ENCODE measurements around the gene PRRT1B. TPM values are rescaled to one million over a fixed set of nuclear protein-coding genes. Genes with fewer than 3 reads are reported as not detected.

Gene PRRT1B
- polyA plus RNA-seq, 4 donors: 0.23 to 2.4 (median 0.78) TPM

DNA sequence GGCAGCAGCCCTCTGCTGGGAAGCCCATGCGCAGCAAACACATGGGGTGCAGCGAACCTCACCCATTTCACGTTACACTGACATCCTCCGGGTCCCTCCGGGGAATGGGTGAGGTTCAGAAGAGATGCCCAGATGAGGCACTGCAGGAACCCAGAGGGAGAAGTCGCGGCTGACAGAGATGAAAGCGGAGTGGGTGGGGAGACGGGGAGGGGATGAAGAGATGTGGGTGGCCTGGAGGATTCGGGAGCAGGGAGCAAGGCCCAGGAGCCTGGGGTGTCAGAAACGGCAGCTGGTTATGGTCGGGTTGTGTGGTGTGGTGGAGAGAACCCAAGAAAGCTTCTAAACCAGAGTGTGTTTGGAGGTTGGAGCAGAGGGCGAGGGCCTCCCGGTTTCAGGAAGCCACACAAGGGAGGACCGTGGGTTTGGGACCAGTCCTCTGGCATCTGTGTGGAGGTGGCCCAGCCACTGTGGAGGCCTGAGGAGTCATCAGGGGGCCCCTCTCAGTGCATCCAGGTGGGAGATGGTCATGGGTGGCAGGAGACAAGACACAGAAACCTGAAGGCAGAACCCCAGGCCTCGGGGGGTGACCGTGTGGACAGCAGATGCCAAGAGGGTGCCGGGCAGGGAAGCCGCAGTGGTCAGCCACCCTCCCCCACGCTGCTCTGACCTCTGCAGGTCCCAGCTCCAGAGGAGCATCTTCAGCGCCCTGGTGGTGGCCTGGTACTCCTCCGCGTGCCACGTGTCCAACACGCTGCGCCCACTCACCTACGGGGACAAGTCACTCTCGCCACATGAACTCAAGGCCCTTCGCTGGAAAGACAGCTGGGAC lies 22.9 kb upstream of the PRRT1B start:
- DNase-seq (ENCODE audit: low read depth in 4 of 4, low spot score in 3 of 4): no peak

DNA sequence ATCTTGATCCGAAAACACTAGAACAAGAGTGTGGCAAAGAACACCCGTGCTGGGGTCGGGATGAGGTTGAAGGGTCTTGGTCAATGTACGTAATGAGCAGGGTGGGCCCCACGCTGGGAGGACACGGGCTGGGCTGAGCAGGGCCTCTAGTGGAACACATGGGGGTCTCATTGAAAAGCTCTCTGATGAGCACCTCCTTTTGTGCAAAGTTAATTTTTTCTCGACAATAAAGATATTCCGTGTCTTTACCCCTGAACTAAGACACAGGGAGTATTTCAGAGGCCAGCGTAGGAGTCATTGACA lies 22.3 kb upstream of the PRRT1B start:
- DNase-seq (ENCODE audit: low read depth in 4 of 4, low spot score in 3 of 4): no peak

DNA sequence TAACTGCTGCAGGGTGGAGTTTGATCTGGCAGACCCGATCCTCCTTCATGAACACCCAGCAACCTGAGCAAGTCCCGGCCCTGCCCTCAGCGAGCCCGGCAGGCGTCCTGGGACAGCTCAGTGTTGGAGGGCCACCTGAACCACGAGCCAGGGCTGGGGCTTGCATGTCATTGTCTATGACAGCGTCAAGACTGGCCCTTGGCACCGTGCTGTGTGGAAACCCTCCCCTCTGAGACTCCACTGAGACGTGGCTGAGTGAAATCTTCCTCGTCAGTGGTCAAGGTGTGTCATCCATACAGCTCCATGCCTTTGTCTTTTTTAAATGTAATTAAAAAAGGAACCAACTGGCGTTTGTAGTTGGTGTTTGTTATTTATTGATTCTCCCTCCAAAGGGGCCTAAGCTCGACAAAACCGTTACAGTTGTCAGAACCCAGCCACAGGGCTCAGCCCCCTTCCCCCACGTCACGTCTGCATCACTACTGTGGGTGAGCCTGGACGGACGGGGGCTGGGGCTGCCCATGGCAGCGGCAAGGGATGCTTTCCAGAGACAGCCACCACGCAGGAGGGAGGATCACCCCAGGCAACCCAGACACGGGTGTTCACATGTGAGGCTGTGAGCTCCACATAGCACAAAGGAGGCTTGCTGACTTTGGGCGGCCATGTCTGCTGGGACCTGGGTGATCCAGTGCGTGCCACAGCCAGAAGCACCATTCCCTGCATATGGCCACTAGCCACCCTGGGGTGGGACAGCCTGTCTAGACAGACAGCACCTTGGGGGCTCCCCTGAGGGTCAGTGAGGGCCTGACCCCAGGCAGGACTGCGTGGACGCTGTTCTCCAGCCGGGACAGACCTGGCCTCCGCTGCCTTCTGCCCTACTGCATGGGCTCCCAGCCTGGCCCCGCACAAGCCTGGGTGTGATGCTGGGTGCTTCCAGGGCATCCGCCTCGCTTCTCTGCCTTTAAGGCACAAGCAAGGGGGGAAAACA lies 21.6 kb upstream of the PRRT1B start:
- DNase-seq (ENCODE audit: low read depth in 4 of 4, low spot score in 3 of 4): no peak

DNA sequence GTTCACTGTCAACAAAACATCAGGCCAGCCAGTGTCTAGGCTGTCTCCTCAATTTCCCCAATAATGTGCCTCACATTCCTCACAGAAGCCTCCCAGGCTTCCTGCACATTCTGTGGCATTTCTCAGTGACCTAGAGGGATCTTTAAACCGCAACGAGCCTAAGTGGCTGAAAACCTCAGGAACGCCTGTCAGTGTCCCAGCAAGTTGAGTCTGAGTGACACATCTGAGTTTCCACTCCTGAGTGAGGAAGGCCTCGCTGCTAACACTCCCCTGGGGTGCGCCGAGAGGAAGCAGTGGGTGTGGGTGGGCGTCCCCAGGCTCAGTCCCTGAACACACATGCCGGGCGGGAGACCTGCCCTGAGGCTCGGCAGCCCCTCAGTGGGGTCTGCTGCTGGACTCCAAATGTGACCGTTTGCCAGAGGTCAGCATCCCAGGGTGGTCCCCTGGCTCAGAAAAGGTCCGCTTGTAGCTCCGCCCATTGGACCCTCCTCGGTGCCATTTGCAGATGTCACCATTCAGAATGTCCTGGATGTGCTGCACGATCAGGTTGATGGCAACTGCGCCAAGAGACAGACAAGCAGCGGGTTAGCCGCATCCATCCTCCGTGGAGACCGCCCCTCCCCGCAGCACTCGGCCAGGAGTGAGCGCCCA lies 20.5 kb upstream of the PRRT1B start:
- no peak for DNase-seq (ENCODE audit: low read depth in 4 of 4, low spot score in 3 of 4)

DNA sequence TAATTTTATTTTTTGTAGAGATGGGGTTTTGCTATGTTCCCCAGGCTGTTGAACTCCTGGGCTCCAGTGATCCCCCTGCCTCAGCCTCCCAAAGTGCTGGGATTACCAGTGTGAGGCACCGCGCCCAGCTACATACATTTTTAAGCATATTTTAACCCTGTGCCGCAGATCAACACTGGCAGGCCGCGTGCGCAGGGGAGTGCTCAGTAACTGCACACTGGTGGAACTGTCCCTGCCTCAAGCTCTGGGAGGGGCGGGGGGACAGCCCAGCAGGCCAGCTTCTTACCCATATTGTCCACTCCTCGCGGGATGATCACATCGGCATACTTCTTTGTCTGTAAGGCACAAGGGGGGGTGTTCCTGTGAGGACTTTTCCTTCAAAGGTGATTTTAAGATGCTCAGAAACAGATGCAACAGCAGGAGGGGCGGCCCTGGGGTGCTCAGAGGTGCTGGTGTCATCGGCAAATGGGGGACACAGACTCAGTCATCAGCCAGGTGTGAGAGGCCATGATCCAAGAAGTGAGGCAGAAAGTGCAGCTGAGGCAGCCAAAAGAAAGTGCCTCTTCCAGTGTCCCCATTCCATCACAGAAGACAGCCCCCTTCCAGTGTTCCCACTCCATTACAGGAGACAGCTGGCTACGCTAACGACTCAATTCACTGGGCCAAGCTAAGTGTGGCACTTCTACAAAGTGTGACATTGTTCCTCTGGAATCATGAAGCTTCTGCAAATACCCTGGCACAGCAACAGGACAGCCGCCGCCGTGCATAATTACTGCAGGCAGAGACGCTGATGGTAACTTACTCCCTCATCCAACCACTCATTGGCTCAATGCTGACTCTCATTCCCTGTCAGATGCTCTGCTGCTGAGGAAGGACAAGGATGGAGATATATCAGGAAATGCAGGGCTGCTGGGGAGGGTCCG lies 19.4 kb upstream of the PRRT1B start:
- DNase-seq (ENCODE audit: low read depth in 4 of 4, low spot score in 3 of 4): no peak

DNA sequence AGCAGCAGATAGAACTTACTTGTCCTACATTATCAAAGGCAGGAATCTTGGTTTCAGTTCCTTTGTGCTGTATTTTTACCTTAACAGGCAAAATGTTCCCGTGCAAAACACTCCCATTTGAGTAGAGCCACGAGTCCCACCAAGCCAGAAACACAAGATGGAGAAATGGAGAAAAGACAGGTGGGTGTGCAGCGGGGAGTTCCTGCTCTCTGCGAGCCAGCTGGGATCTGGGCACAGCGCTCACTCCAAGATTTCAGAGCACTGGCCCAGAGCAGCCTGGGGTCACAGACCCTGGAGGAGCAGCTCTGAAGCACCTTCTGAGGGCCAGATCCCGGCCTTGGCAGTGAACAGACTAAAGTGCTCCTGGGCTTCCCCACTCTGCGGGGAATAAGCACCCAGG lies 17.1 kb upstream of the PRRT1B start:
- DNase-seq (ENCODE audit: low read depth in 4 of 4, low spot score in 3 of 4): no peak

DNA sequence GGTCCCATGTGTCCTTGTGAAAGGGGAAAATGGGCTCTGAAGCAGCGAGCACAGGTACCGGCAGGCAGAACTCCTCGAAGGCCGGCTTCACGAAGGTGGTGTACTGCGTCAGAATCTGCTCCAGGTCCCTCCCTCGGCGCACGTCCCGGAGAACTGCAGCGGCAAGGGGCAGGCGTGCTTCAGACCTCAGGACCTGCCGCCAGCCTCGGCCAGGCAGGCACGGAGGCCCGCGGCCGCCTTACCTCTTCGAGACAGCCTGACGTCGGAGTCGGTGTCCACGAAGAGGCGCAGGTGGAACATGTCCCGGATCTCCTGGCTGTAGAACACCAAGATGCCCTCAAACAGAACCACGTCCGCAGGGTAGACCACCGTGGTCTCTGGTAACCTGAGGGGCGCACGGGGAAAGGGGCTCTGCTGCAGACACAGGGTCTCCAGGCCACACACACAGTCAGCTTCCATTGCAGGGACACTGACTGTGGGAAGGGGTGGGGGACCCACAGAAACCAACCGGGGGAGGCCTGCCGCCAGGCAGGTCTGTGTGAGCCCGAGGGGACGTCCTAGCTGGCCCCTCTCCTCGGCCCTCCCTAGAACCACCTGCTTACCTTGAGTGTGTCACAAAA lies 16.3 kb upstream of the PRRT1B start:
- DNase-seq (ENCODE audit: low read depth in 4 of 4, low spot score in 3 of 4): no peak

DNA sequence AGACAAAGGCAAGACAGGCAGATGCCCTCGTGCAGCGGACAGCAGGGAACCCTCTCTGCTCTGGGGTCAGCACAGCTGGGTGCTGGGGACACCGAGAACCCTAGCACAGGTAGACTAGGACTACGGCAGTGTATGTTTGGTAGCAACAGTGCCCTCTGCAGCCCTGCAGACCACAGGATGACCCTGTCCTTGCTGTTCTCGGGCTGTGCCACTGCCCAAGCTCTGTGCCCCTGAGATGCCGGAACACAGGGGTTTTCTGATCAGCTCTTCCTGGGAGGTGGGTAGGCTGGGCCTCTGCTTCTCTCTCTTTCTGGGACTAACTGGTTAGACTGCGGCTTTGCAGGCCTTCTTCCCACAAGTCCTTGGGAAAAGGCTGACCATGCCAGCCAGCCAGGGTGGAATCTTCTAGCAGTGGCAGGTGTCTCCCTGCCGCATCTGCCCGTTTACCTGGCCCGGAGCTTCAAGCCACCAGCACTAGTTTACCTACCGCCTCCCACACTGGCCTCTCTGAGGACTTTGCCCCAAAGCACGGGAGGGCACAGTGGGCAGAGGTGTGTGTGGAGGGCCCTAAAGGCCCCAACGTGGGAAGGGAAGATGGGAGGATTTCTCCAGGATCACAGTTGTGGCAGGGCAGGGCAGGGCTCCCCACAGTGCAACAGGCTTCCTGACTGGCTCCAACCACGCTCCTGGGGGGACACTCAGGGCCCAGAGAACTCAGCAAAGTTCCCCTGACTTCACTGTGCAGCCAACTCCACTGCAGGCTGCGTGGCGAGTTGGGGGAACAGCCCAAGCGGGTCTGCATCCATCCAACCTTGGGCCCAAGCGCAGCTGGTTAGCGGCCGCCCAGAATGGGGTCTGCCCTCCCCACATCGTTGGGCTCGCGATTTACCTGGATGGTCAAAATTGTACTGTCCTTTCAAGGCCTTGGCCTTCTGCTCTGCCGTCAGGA lies 15.5 kb upstream of the PRRT1B start:
- DNase-seq (ENCODE audit: low read depth in 4 of 4, low spot score in 3 of 4): no peak

DNA sequence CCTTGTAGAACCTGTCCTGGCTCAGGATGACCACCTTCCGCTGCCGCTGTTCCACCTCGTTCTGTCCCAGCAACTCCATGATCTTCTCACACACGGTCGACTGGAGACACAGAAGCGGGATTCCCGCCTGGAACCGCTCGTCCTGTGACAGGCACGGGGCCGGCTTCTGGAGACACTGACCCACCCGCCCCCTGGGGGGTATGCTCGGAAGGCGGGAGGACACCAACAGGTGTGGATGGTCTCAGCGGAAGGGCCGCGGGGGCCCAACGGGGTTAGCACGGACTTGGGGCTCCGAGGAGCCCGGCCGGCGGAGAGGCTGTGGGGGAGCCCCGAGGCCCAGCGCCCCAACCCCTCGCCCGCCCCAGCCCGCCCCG lies 14.8 kb upstream of the PRRT1B start:
- DNase-seq (ENCODE audit: low read depth in 4 of 4, low spot score in 3 of 4): no peak

DNA sequence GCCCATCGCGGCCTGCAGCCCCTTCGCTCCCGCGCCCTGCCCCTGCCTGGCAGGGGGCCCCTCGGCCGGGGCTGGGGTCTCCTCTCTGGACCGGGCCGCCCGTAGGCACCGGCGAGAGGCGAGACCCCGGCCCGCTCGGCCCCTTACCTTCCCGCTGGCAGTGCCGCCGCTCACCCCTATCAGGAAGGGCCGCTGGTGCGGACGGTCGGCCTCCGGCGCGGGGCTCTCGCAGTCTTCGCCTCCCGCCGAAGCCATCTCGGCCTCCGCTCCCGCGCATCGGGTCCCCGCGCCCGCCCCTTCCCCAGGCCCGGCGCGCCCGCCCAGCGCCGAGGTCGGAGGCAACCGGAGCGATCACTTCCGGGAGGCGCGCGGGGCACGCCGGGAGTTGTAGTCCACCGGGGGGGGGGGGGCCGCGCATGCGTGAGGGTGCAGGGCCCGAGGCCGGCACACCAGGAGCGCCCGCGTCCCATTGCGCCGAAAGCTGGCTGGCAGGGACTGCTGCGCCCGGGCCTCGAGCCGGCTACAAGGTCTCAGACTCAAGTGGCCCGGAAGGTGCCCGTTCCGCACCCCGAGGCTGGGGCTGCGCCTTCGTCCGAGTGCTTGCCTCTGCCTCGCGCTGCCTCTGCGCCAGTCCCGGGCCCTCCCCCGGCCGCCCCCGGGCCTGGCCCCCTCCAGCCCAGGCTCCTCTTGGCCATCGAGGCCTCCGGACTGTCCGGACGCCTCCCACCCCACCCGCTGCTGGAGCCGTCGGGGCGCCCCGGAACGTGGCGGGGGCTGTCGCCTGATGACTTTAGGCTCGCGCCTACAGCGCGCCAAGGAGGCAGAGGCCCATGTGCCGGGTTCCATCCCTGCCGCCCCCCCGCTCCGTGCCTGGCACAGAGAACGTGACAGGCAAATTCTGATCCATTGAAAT lies 14.1 kb upstream of the PRRT1B start, which contains the start of gene UCK1:
Gene UCK1, minus strand, starts transcription at position 344 of the 913 bp plus-strand sequence. Its CDS starts 89 bp downstream, at position 255.
- DNase-seq (ENCODE audit: low read depth in 4 of 4, low spot score in 3 of 4): peak in 3 of 4 donors; percentile 65 to 70 (median 65)

DNA sequence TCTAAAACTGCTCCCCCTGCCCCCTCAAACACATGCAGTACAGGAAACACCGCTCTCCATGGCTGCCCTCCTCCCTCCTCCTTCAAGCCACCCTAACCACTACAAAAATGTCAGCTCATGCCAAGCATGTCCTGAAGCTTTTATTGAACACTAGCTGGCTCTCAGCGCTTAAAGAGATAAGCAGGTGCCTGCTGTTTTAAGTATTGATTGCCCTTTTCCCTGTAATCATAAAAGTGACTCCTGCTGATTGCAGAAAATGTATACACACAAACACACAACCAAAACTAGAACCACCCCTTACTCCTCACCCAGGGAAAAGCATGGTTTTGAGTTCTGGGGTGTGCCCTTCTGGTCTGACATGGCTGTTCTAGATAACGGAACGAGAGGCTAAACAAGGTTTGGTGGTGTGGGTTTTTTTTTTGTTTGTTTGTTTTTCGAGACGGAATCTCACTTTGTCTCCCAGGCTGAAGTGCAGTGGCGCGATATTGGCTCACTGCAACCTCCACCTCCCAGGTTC lies 10.5 kb upstream of the PRRT1B start:
- DNase-seq (ENCODE audit: low read depth in 4 of 4, low spot score in 3 of 4): no peak

DNA sequence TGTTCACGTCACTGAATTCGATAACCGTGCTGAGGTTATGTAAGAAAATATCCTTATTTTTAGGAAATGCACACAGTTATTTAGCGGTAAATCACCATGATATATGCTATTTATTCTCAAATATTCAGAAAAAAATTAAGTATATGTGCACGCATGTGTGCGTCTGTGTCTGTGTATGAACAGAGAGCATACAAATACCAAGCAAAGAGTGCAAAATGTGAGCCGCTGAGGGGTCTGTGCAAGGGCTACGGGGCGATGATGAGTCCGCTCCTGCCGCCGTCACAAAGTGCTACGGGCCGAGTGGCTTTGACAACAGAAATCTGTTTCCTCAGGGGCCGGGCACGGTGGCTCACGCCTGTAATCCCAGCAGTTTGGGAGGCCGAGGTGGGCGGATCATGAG lies 7.4 kb upstream of the PRRT1B start:
- DNase-seq (ENCODE audit: low read depth in 4 of 4, low spot score in 3 of 4): no peak

DNA sequence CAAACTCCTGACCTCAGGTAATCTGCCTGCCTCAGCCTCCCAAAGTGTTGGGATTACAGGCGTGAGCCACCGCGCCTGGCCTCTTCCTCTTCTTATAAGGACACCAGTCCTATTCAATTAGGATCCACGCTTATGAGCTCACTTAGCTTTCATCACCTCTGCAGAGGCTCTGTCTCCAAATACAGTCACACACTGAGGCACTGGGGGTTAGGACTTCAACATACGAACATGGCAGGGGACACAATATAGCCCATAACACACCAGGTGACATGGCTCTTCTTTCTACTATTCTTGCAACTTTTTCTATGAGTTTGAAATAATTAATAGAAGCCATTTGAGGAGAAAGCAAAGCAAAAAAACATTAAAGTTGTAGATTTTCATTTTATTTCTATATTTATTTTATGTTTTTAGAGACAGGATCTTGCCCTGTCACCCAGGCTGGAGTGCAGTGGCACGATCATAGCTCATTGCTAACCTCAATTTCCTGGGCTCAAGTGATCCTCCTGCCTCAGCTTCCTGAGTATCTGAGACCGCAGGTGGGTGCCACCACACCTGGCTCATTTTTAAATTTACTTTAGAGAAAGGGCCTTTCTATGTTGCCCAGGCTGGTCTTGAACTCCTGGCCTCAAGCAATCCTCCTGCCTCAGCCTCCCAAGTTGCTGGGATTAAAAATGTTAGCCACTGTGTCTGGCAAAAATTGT lies 6.0 kb upstream of the PRRT1B start:
- no peak for DNase-seq (ENCODE audit: low read depth in 4 of 4, low spot score in 3 of 4)

DNA sequence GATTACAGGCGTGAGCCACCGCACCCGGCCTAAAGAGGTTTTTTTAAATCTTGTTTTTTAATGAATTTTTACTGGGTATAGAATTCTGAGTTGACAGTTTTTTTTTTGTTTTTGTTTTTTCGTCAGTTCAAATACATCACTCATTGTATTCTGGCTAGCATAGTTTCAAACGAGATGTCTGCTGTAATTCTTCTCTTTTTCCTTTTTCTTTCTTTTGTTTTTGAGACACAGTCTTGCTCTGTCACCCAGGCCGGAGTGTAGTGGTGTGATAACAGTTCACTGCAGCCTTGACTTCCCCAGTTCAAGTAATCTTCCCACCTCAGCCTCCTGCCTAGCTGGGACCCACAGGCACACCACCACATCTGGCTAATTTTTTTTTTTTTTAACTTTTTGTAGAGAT lies 2.2 kb upstream of the PRRT1B start:
- DNase-seq (ENCODE audit: low read depth in 4 of 4, low spot score in 3 of 4): no peak

DNA sequence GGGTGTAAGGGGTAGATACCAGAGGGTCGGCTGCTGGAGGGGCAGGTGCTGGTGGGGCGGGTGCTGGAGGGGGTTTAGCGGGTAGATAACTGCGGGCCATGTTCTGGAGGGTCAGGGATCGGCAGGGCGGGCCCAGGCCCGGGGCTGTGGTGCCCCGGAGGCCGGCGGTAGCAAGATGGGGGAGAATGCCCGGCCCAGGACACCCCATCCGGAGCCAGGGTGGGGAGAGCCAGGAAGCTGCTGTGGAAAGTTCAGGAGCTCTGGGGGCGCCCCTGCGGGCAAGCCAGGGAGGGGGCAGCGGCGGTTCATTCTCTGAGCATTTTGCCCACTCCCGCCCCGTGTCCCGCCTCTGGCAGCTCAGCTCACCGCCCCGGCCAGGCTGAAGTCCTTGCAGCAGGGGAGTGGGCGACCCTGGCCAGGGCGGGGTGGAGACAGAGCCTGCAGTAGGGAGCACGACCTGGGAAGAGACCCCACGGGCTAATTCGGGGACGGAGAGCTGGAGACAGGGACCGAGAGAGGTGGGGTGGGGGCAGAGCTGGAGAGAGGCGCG lies 538 bp downstream of the PRRT1B start:
- DNase-seq (ENCODE audit: low read depth in 4 of 4, low spot score in 3 of 4): no peak

DNA sequence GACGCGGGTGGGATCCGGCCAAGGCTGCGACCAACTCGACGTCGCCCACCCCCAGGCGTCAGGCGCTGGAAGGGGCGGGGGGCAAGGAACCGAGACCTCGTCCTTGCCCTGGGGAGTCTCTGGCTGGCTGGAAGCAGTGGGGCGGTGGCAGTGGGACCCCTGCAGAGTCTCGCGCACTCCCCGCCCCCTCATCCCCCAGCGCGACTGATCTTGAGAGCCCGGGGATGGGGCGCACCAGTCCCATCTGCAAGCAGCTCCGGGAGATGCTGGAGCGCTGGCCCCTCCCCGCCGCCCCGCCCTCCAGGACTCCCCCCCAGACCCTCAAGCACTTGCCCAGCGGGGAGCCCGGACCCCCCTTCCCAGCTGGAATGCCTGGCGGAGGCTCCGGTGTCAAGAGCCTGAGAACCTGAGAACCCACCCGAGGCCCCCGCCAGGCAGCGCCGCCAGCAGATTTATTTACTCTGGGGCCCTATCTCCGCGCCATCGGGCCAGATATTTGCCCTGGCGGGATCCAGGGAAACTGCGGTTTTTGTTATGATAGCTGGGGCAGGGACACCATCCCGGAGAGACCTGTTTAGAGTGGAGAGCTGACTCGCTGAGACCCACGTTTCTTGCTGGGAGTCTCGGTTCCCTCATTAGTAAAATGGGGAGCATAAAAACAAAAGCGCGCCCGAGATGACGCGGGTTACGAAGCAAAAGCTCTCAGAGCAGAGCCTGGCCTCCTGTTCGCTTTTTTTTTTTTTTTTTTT lies 1.2 kb downstream of the PRRT1B start:
- peak in 2 of 4 donors; percentile 32 to 65 for DNase-seq (ENCODE audit: low read depth in 4 of 4, low spot score in 3 of 4)
